ENCODE data around the gene RNF113B.

- TF ChIP-seq SP1 (IDR thresholded peaks at IDR 0.05) (peak; percentile 25), MAX (IDR thresholded peaks at IDR 0.05) (peak; percentile 52), CTCF (IDR thresholded peaks at IDR 0.05; ENCODE audit: low read depth, low read length, missing input control) (no peak), GABPA (IDR thresholded peaks at IDR 0.05 in 1 of 2, conservative IDR thresholded peaks at IDR 0.05 in 1 of 2) (no peak), JUND (IDR thresholded peaks at IDR 0.05) (peak in 1 of 2 donors; percentile 43), REST (IDR thresholded peaks at IDR 0.05) (peak; percentile 7), RAD21 (IDR thresholded peaks at IDR 0.05) (peak; percentile 54 to 75), HNF4G (IDR thresholded peaks at IDR 0.05) (no peak), ATF3 (IDR thresholded peaks at IDR 0.05) (no peak), EGR1 (IDR thresholded peaks at IDR 0.05; ENCODE audit: low read depth in 2 of 2) (no peak), TAF1 (conservative IDR thresholded peaks at IDR 0.05) (no peak), YY1 (IDR thresholded peaks at IDR 0.05) (peak; percentile 66)
These were observed 32.2 kb downstream of the RNF113B start for GRCh38 chr13:98144801-98145350.
